GM18873 (cell line): ENCODE results near the gene ACER3.

Source experiments
- ATAC-seq: cut with Tn5 transposase; IDR thresholded peaks from one replicate; pipeline ENCODE4 v1.9.1; 2021; ENCODE audit warnings: mild to moderate bottlenecking, moderate library complexity, moderate number of reproducible peaks; ENCODE audit not compliant: unreplicated experiment, low FRiP score

The ACER3 gene

GRCh38 chr11:77069969-77070582, 209.4 kb downstream of the ACER3 start:
- no peak for ATAC-seq

- ATAC-seq: no peak
Observed at GRCh38 chr11:77071077-77071476, 210.4 kb downstream of the ACER3 start.

- no peak for ATAC-seq
Observed at GRCh38 chr11:77071671-77072605, 211.2 kb downstream of the ACER3 start.

- ATAC-seq: no peak
Observed at GRCh38 chr11:77072851-77073327, 212.2 kb downstream of the ACER3 start.

GRCh38 chr11:77073328-77074001, 212.7 kb downstream of the ACER3 start:
- no peak for ATAC-seq

- ATAC-seq: no peak
Observed at GRCh38 chr11:77074205-77074604, 213.5 kb downstream of the ACER3 start.

GRCh38 chr11:77074626-77075221, 214.0 kb downstream of the ACER3 start:
- no peak for ATAC-seq

GRCh38 chr11:77075425-77075905, 214.7 kb downstream of the ACER3 start:
- ATAC-seq: no peak
